MM.1S (cell line): ENCODE measurements around the gene SYTL2.

Experiments
- EZH2phosphoT487 ChIP-seq: fragments of 300-600 bp; sonication (generic); IDR thresholded peaks from 2 replicates; pipeline ENCODE4 v1.6.1; 2018; ENCODE audit warnings: antibody characterized with exemption, low read length
- TF ChIP-seq, protein P1 (sequence below): fragments of 300-600 bp; sonication (generic); IDR thresholded peaks from 2 replicates; pipeline ENCODE4 v1.5.1; 2016; ENCODE audit warnings: antibody characterized with exemption, low read length, mixed read lengths

DNA sequence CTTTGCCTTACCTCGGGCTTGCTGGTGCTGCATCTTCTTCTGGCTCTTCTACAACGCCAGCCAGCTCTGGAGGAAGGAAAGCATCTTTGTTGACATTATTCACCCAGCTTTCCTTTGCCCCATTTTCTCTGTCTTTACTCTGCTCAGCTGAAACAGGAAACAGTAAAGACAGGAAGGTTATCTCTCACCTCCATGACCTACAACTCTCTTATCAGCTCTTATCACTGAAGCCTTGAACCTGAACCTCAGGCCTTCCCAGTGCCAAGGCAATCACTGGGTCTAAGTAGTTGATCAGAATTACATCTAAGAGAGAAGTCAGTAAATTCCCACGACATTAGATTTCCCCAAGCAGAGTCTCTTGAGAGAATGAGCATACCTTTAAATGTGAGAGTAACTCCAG is 65.3 kb downstream of the SYTL2 start:
- TF ChIP-seq, protein P1, sequence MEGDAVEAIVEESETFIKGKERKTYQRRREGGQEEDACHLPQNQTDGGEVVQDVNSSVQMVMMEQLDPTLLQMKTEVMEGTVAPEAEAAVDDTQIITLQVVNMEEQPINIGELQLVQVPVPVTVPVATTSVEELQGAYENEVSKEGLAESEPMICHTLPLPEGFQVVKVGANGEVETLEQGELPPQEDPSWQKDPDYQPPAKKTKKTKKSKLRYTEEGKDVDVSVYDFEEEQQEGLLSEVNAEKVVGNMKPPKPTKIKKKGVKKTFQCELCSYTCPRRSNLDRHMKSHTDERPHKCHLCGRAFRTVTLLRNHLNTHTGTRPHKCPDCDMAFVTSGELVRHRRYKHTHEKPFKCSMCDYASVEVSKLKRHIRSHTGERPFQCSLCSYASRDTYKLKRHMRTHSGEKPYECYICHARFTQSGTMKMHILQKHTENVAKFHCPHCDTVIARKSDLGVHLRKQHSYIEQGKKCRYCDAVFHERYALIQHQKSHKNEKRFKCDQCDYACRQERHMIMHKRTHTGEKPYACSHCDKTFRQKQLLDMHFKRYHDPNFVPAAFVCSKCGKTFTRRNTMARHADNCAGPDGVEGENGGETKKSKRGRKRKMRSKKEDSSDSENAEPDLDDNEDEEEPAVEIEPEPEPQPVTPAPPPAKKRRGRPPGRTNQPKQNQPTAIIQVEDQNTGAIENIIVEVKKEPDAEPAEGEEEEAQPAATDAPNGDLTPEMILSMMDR, result no peak
- TF ChIP-seq EZH2phosphoT487, result no peak
